Adrenal gland (tissue), 12 donors: Measurements from ENCODE around the gene LGALS9B. TPM values are rescaled to one million over a fixed set of nuclear protein-coding genes. Genes with fewer than 3 reads are reported as not detected.
"Not testable (repeated sequence)": the region's sequence is repeated elsewhere in the genome, so short reads cannot be mapped to it uniquely, and the experiment has no call there.

ENCODE experiments used
- DNase-seq, 7 donors: peaks; one replicate each; pipeline ENCODE4 v3.0.0-alpha.2; 2019 to 2020
- H3K27ac ChIP-seq, 5 donors: fragments of 200-600 bp; sonication (generic) in 4 of 5; 1 replicate in 3 of 5; 2 replicates in 2 of 5; pipeline versions ENCODE4 v1.5.1 to v1.8.0; 2016 to 2020; ENCODE audit warnings: mild to moderate bottlenecking in 1 of 5
- H3K27me3 ChIP-seq: fragments of 200-600 bp; 2 replicates; pipeline ENCODE4 v1.8.0; 2021
- H3K36me3 ChIP-seq, 2 donors: fragments of 200-600 bp; replicated peaks in 1 of 2; 1 replicate in 1 of 2; 2 replicates in 1 of 2; pipeline versions ENCODE4 v1.5.1 to v1.8.0; 2018 to 2022
- H3K4me1 ChIP-seq, 2 donors: fragments of 200-600 bp; replicated peaks in 1 of 2; 1 replicate in 1 of 2; 2 replicates in 1 of 2; pipeline versions ENCODE4 v1.5.1 to v1.8.0; 2018 to 2021
- H3K4me3 ChIP-seq, 4 donors: fragments of 200-600 bp; sonication (generic) in 3 of 4; one replicate each; pipeline ENCODE4 v1.5.1; 2016 to 2018
- H3K9me3 ChIP-seq, 3 donors: fragments of 200-600 bp; sonication (generic) in 1 of 3; replicated peaks in 1 of 3; 1 replicate in 2 of 3; 2 replicates in 1 of 3; pipeline versions ENCODE4 v1.5.1 to v1.8.0; 2016 to 2021
- WGBS, 4 donors: extraction: QIAGEN DNeasy Blood & Tissue Kit in 2 of 4; methylation state at CpG; one replicate each; pipeline versions ENCODE4 v1.1.5 to v1.1.7; 2013 to 2017; 5-methylcytosine and 5-hydroxymethylcytosine counted together
- intact Hi-C, 2 donors: fragments of 100-400 bp; cut with DNase I; formaldehyde crosslinking; loops; one replicate each; pipeline versions ENCODE4 v1.14.1 to v1.15.0; 2022 to 2023
- polyA plus RNA-seq, 3 donors: library from polyadenylated mRNA; stranded (reverse); fragments of 200-250 nt in 2 of 3; fragments of 350-450 nt in 1 of 3; fragmentation: Illumina TruSeq in 1 of 3; extraction: RNeasy Lipid Tissue Mini Kit (QIAGEN cat#74804) in 1 of 3; gene quantifications; one replicate each; pipeline ENCODE4 v1.2.3, GENCODE V29; 2013 to 2014
- small RNA-seq, 2 donors: library from RNA; depleted of rRNA; stranded (forward); fragments of <200 nt; gene quantifications; one replicate each; pipeline ENCODE3, GENCODE V24; 2016
- total RNA-seq, 9 donors: library from RNA; depleted of rRNA in 4 of 9; stranded (reverse); fragments of >200 nt in 4 of 9; fragments of 120-200 nt in 1 of 9; fragmentation: NEBNext Ultra II Directional in 1 of 9; extraction: Animal tissue kit (Norgen Biotek cat#: 25700) in 1 of 9; gene quantifications; one replicate each; pipeline versions ENCODE4 v1.1.0 to v1.2.4, GENCODE V29; 2013 to 2023
- donor health status: healthy with polysubstance abuse.
- donor health status: Bipolar disorder and iron deficiency.
- donor health status: DM: yes; HTN: yes; CAD: no.
- donor health status: DM: no; HTN: no; CAD: no.
- donor health status: DM: no; HTN: no; CAD: no.
- donor health status: DM: yes; HTN: yes; CAD: no.

The LGALS9B gene
- total and polyA plus RNA-seq, 12 donors, result 0.10 TPM; not detected in 11

GRCh38 chr17:20416381-20416911 lies 50.9 kb downstream of the LGALS9B start:
- H3K9me3 ChIP-seq, intact Hi-C loops, H3K4me3 ChIP-seq, DNase-seq, H3K36me3 ChIP-seq, H3K4me1 ChIP-seq, H3K27me3 ChIP-seq, H3K27ac ChIP-seq: not testable (repeated sequence)
- 78 to 84% (median 81%) methylated on average over 5 to 7 of the region's 8 CpGs for WGBS, 4 donors

- H3K27me3 ChIP-seq, H3K36me3 ChIP-seq, intact Hi-C loops, H3K9me3 ChIP-seq, H3K4me1 ChIP-seq, H3K27ac ChIP-seq, DNase-seq, H3K4me3 ChIP-seq: not testable (repeated sequence)
- WGBS, 4 donors, result 100% methylated on average over 1 of the region's 5 CpGs; no CpG with 5 or more reads in 3 of the 4 donors
These were observed 51.9 kb downstream of the LGALS9B start for GRCh38 chr17:20415479-20415878.

GRCh38 chr17:20401306-20402022 lies 65.9 kb downstream of the LGALS9B start:
- H3K36me3 ChIP-seq, intact Hi-C loops, DNase-seq, H3K27me3 ChIP-seq, H3K4me1 ChIP-seq, H3K9me3 ChIP-seq, H3K4me3 ChIP-seq, H3K27ac ChIP-seq: not testable (repeated sequence)
- WGBS, 4 donors, result 95 to 100% (median 98%) methylated on average over 1 to 3 of the region's 5 CpGs

GRCh38 chr17:20400559-20401305 lies 66.6 kb downstream of the LGALS9B start:
- H3K27ac ChIP-seq, H3K4me1 ChIP-seq, intact Hi-C loops, H3K36me3 ChIP-seq, H3K9me3 ChIP-seq, DNase-seq, H3K27me3 ChIP-seq, H3K4me3 ChIP-seq: not testable (repeated sequence)
- WGBS, 4 donors, result 83 to 93% (median 91%) methylated on average over 4 to 5 of the region's 8 CpGs

Small RNAs within 50 kb of the gene (small RNA-seq; reads per million reads assigned to genes)
- 0 reads per million in 2 donors for gene YWHAEP3

Other genes starting within 250 kb of the LGALS9B start
- not detected for gene CDRT15L2, start 112.2 kb upstream of the LGALS9B start, total RNA-seq
- gene CDRT15L2, start 112.2 kb upstream of the LGALS9B start, polyA plus RNA-seq, result not detected